GM12892 (cell line): ENCODE results near the gene PATE1.

Source experiments
- POLR2A ChIP-seq: IDR thresholded peaks from 2 replicates; pipeline ENCODE4 v1.6.1; 2011; ENCODE audit warnings: low read depth, low read length, control low read depth
- POLR2AphosphoS5 ChIP-seq: IDR thresholded peaks from 2 replicates; pipeline ENCODE4 v1.6.1; 2011; ENCODE audit warnings: low read depth, low read length, control low read depth

- TF ChIP-seq POLR2A (no peak), POLR2AphosphoS5 (no peak)
These were observed 51.6 kb downstream of the PATE1 start for GRCh38 chr11:125797641-125798040.
